Activated T-helper 2 cell treated with anti-CD3 and anti-CD28 coated beads, Interferon-gamma antibody, Interleukin-2, Interleukin-4, amounts not matched to agents 10 μg/mL and 5 μg/mL and 100 μg/mL, durations not matched to agents 14 hours and 24 hours and 36 hours (primary cell): ENCODE data around the gene PHLPP1. TPM values are rescaled to one million over a fixed set of nuclear protein-coding genes. Genes with fewer than 3 reads are reported as not detected.

Experiments used
- DNase-seq: peaks from one replicate; pipeline ENCODE4 v3.0.0; 2021; ENCODE audit warnings: low spot score
- H3K27ac Mint-ChIP-seq: one replicate; pipeline ENCODE4 v1.8.0; 2021; ENCODE audit warnings: mixed read lengths
- H3K27me3 Mint-ChIP-seq: one replicate; pipeline ENCODE4 v1.8.0; 2021; ENCODE audit warnings: low read depth, mixed read lengths
- H3K36me3 Mint-ChIP-seq: one replicate; pipeline ENCODE4 v1.8.0; 2021; ENCODE audit warnings: low read depth, mixed read lengths
- H3K4me1 Mint-ChIP-seq: one replicate; pipeline ENCODE4 v1.8.0; 2021; ENCODE audit warnings: low read depth, mixed read lengths
- H3K4me3 Mint-ChIP-seq: one replicate; pipeline ENCODE4 v1.8.0; 2021; ENCODE audit warnings: low read depth, mild to moderate bottlenecking, moderate library complexity, mixed read lengths
- H3K9me3 Mint-ChIP-seq: one replicate; pipeline ENCODE4 v1.8.0; 2021; ENCODE audit warnings: mixed read lengths
- intact Hi-C: fragments of 100-400 bp; cut with micrococcal nuclease; formaldehyde crosslinking; loops from one replicate; pipeline ENCODE4 v1.15.1; 2023
- total RNA-seq: library from RNA; stranded (reverse); gene quantifications from 2 replicates; pipeline ENCODE4 v1.2.3, GENCODE V29; 2022

PHLPP1 gene
- total RNA-seq, 1 donor from 2014 or later = 31.1 TPM

DNA sequence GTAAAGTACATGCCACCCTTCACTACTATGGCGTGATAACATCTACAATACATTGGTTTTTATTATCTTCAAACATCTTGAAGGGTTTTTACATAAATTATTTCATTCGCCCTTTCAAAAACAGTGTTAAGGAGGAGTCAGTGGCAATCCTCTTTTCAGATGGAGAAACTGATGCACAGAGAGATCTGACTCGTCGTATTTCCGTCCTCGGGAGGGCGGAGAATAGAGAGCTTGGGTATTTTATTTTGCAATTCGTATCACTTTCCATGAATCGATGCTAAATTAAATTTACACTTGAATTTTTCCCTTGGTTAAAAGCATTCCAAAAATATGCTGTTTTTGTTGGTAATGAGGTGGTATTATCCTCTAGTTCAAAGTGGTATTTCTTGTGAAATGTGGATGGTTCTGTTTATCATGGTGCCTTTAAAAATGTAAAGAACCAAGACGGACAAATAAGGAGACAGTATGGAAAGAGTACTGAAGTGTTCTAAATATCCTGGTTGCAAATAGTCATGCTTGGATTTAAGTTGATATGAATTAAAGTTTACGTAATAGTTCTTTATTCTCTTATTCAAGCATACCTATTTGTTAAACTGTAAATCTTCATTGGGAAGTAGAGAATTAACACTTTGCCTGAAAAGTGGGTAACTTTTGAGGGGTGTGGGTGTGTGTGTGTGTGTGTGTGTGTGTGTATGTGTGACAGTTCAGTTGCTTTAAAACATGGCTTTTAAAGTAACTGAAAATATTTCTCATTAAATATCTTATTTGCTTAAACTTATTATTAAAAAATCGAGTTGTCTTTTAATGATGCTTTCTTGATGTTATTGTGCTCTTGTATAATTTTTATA, 5.6 kb downstream of the PHLPP1 start:
- Mint-ChIP-seq H3K4me3 (no peak overlapping the region), H3K4me1 (peaks cover 52% of the 10 kb centered on the region), H3K27ac (peak overlapping the region; percentile 27), H3K9me3 (no peaks in the 10 kb centered on the region), H3K36me3 (peaks cover 21% of the 10 kb centered on the region), H3K27me3 (no peaks in the 10 kb centered on the region)
- intact Hi-C loops = no loop called here
- no peak for DNase-seq

DNA sequence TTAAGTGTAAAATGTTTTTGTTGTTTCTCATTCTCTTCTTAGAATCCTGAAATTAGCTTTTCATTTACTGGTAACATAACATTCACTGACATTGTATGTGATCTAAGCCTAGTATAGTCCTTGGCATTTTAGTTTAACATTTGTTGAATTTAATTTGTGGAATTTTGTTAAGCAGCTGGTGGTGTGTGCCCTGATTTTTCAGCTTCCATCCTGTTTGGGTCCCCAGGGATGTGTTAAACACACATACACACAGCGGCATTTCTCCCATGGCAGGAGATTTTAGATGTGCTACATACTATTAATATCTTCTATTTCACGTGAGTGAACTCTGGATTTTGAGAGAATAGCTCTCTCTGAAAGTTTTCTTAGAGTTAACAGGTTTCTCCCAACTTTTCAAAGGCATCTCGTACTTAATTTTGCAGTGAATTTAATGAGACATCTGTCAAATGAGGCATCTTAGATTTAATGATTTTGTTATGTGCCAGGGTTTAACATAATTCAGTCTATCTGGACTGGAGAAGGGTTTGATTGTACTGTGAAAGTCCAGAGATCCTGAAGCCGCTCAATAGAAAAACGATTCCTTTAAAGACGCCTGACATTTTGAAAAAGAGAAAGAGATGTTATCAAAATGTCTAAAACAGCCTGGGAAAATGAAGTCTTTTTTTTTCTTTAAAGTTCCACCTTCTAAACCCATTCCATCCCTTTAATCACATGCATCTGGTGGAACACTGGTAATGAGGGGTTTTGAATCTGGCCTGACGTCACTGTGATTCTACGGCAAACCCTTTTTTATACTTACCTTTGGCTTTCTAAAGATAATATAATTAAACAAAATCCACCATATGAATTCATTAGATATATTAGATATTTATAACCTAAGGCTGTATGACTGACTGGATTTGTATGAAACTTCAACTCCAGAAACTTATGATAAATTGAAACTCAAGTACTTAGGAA, 6.8 kb downstream of the PHLPP1 start:
- DNase-seq = no peak
- intact Hi-C loops = no loop called here
- Mint-ChIP-seq H3K4me3 (no peak overlapping the region), H3K9me3 (no peaks in the 10 kb centered on the region), H3K36me3 (peaks cover 24% of the 10 kb centered on the region), H3K27me3 (no peaks in the 10 kb centered on the region), H3K4me1 (peaks cover 50% of the 10 kb centered on the region), H3K27ac (no peak overlapping the region)

DNA sequence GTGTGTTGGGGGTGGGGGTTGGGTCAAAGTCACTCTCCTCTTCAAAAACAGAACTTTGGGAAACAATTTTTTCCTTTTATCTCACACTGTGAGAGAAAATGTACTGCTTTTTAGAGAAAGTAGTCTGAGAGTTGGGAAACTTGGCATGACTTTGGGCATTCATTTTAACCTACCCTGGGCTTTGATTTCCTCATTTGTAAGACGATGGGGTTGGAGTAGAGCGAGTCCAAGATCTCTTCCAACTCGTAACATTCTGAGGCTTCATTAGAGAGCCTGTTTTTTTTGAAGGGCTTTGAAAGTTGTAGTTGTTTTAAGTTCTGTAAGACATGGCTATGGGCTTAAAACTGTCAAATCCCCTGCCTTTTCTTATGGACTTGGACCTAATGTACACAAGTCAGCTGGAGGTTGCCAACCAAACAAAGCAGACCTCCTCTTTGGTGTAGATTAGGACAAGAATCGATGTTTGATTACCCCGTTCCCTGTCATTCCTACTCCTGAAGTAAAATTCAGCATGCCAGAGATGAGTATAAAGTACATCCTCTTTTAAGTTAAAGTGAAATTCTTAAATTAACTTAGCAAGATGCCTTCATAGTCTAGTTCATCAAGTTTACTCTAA, 8.4 kb downstream of the PHLPP1 start:
- Mint-ChIP-seq H3K27ac (no peak overlapping the region), H3K4me1 (peaks cover 38% of the 10 kb centered on the region), H3K36me3 (peaks cover 20% of the 10 kb centered on the region), H3K9me3 (no peaks in the 10 kb centered on the region), H3K4me3 (no peak overlapping the region), H3K27me3 (no peaks in the 10 kb centered on the region)
- intact Hi-C loops = no loop called here
- DNase-seq = no peak

DNA sequence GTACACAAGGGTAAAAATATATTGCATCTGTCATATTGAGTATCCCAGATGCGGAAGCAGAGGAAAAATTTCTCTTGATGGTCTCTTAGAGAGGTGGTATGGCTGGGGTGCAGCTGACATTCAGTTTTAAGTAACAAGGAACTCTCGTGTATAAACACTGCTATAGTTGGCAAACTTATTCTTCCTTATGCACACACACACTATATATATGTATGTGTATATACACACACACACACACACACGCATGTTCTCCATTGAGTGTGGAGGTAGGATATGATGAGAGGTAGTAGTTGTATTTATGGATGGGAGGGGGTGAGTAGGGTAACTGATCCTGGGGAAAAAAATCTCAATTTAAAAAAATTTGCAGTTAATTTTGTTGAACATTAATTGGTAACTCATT, 10.6 kb downstream of the PHLPP1 start:
- no peak for DNase-seq
- Mint-ChIP-seq H3K4me3 (no peak overlapping the region), H3K9me3 (no peaks in the 10 kb centered on the region), H3K27ac (no peak overlapping the region), H3K27me3 (no peaks in the 10 kb centered on the region), H3K4me1 (peaks cover 23% of the 10 kb centered on the region), H3K36me3 (peaks cover 24% of the 10 kb centered on the region)
- intact Hi-C loops = no loop called here

DNA sequence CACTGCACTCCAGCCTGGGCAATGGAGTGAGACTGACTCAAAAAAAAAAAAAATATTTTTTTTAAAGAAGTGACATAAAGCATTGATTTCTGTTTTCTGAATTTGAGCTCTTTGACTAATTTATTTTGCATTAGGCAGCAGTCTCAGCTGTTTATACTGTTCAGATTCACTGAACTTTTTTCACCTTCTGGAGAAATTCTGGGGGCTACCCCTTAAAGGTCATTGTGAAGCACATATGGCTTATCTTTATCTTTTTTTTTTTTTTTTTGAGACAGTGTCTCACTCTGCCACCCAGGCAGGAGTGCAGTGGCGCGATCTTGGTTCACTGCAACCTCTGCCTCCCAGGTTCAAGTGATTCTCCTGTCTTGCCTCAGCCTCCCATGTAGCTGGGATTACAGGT, 12.9 kb downstream of the PHLPP1 start:
- Mint-ChIP-seq H3K4me3 (no peak overlapping the region), H3K4me1 (peaks cover 14% of the 10 kb centered on the region)
- intact Hi-C loops = no loop called here

DNA sequence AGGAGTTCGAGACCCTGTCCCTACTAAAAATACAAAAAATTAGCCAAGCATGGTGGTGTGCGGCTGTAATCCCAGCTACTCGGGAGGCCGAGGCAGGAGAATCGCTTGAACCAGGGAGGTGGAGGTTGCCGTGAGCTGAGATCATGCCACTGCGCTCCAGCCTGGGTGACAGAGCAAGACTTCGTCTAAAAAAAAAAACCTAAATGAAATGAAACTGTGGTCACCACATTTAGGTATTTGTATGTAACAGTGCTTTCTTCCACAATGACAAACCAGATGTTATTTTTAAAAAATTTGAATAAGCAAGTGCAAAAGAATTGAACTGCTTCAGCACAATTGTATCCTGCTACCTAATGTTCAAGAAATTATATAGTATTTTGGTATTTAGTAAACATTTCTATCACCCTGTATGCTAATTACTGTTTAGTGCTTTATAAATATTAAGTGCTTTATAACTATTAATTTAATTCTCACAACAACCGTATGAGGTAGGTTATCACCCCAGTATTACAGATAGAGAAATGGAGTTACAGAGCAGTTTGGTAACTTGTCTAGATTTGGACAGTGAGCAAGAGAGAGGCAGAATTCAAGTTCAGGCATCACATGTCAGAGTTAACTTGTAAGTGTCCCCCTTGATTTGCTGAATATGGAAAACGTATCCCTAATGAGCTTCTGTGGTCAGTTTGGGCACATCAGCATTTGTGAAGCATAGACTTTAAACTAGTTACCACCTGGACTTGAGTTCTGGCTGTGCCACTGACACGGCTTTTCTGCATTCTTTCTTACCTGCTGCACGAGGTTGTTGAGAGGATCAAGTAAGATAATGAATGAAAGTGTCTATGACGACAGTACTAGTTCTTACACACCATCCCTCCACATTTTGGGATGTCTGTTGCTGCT, 14.4 kb downstream of the PHLPP1 start:
- intact Hi-C loops = no loop called here
- H3K9me3 Mint-ChIP-seq = peaks cover 18% of the 10 kb centered on the region
- H3K4me1 Mint-ChIP-seq = peaks cover 8% of the 10 kb centered on the region
- DNase-seq = no peak
- no peak overlapping the region for H3K27ac Mint-ChIP-seq
- H3K27me3 Mint-ChIP-seq = no peaks in the 10 kb centered on the region
- peaks cover 44% of the 10 kb centered on the region for H3K36me3 Mint-ChIP-seq
- no peak overlapping the region for H3K4me3 Mint-ChIP-seq

More for the DNA sequence above, 12.9 kb downstream of the PHLPP1 start:
- Mint-ChIP-seq H3K9me3 (peaks cover 18% of the 10 kb centered on the region), H3K36me3 (peaks cover 40% of the 10 kb centered on the region), H3K27me3 (no peaks in the 10 kb centered on the region), H3K27ac (no peak overlapping the region)
- no peak for DNase-seq

DNA sequence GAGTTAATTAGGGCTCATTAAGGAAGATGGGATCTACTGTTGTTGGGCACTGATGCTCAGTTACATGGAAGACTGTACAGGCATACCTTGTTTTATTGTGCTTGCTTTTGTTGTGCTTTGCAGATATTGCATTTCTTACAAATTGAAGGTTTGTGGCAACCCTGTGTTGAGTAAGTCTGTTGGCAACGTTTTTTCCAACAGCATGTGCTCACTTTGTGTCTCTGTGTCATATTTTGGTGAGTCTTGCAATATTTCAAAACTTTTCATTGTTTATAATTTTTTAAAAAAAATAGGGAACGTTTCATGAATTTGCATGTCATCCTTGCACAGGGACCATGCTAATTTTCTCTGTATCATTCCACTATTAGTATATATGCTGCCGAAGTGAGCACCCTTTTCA, 15.6 kb downstream of the PHLPP1 start:
- H3K27ac Mint-ChIP-seq = no peak overlapping the region
- peaks cover 41% of the 10 kb centered on the region for H3K36me3 Mint-ChIP-seq
- H3K27me3 Mint-ChIP-seq = no peaks in the 10 kb centered on the region
- intact Hi-C loops = no loop called here
- H3K9me3 Mint-ChIP-seq = peaks cover 18% of the 10 kb centered on the region
- H3K4me3 Mint-ChIP-seq = no peak overlapping the region
- H3K4me1 Mint-ChIP-seq = peaks cover 8% of the 10 kb centered on the region
- DNase-seq = no peak

DNA sequence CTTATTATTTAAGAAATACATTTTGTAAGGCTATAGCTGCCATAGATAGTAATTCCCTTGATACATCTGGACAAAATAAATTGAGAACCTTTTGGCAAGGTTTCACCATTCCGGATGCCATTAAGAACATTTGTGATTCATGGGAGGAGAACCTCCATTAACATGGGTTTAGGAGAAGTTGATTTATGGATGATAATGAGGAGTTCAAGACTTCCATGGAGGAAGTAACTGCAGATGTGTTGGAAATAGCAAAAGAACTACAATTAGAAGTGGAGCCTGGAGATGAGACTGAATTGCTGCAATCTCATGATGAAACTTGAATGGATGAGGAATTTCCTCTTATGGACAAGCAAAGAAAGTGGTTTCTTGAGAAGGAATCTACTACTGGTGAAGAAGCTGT, 17.3 kb downstream of the PHLPP1 start:
- H3K27ac Mint-ChIP-seq = no peak overlapping the region
- H3K27me3 Mint-ChIP-seq = no peaks in the 10 kb centered on the region
- DNase-seq = no peak
- H3K4me1 Mint-ChIP-seq = peaks cover 11% of the 10 kb centered on the region
- peaks cover 45% of the 10 kb centered on the region for H3K36me3 Mint-ChIP-seq
- intact Hi-C loops = no loop called here
- H3K9me3 Mint-ChIP-seq = peaks cover 18% of the 10 kb centered on the region
- H3K4me3 Mint-ChIP-seq = no peak overlapping the region

DNA sequence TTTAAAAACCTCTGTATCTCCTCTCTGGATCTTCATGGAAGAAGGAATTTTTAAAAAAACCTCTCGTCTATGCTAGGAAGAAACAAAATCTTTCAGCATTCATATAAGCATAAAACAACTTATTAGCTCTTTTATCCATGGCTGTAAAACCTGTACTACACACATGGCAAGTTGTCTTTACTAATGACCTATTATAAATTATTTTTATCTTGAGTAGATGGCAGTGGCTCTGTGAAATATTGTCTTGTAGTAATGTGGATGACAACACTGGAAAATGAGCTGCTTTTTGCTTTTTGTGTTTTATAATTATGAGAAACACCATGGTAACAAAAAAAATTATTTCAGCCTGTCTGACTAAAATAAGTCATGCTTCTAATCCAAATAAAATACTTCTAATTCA, 18.9 kb downstream of the PHLPP1 start:
- H3K9me3 Mint-ChIP-seq = peaks cover 18% of the 10 kb centered on the region
- H3K4me1 Mint-ChIP-seq = peaks cover 12% of the 10 kb centered on the region
- H3K36me3 Mint-ChIP-seq = peaks cover 43% of the 10 kb centered on the region
- intact Hi-C loops = no loop called here
- H3K4me3 Mint-ChIP-seq = no peak overlapping the region
- no peaks in the 10 kb centered on the region for H3K27me3 Mint-ChIP-seq
- DNase-seq = no peak
- H3K27ac Mint-ChIP-seq = no peak overlapping the region

DNA sequence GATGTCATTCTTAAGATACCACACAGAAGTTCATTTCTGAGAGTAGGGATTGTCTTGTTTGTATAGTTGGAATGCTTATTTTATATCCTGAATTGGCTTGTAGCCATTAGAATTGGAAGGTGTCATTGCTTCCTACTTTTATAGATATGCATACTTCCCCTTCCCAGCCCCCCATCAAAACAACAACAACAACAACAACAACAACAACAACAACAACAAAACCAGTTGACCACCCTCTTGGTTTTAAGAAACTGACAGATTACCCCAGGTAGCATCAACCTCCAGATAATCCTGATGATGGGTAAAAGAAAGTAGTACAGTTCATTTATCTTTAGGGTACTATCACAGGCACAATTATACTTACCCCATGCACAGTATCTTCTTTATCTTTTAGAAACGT, 20.0 kb downstream of the PHLPP1 start:
- H3K9me3 Mint-ChIP-seq = peaks cover 18% of the 10 kb centered on the region
- H3K27me3 Mint-ChIP-seq = no peaks in the 10 kb centered on the region
- DNase-seq = no peak
- intact Hi-C loops = no loop called here
- no peak overlapping the region for H3K27ac Mint-ChIP-seq
- H3K4me1 Mint-ChIP-seq = peaks cover 16% of the 10 kb centered on the region
- H3K4me3 Mint-ChIP-seq = no peak overlapping the region
- H3K36me3 Mint-ChIP-seq = peaks cover 38% of the 10 kb centered on the region

DNA sequence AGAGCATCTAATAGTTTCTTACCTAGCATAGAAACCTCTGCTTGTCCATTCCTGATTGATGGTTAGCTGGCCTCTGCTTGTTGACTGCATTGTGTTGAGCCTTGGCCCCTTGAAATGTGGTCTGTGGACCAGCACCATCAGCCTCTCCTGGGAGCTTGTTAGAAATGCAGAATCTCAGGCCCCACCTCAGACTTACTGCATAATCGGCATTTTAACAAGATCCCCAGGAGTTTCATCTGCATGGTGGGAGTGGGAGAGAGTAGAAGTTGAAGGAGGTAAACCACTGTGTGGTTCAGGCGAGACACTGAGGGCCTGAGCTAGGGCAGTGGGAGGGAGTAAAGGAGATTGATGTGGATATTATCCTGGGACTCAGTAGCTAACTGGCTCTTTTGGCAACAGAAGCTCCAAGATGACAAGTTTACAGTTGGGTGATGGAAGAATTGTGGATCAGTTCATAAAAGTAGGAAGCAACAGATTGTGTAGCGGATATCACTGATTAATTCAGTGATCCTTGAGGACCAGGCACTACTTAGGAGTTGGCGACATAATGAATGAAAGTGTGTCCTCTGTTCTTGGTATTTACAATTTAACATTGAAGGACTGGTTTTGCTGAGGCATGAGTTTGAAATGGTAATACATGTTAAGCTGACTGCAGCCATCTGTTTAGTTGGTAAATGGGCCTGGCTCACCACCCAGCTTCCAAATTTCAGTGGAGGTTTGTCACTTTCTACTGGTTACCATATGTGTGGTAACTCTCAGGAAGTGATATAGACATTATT, 20.9 kb downstream of the PHLPP1 start:
- Mint-ChIP-seq H3K36me3 (peaks cover 32% of the 10 kb centered on the region), H3K4me3 (no peak overlapping the region), H3K27me3 (no peaks in the 10 kb centered on the region), H3K9me3 (peaks cover 16% of the 10 kb centered on the region), H3K27ac (no peak overlapping the region), H3K4me1 (peaks cover 20% of the 10 kb centered on the region)
- intact Hi-C loops = no loop called here
- no peak for DNase-seq
